OCI-LY7 (cell line): Measurements from ENCODE around the gene LY6G6C.

Experiments
- CTCF ChIP-seq: fragments of 200-600 bp; sonication (generic); conservative IDR thresholded peaks from 2 replicates; pipeline ENCODE4 v1.5.1; 2014; ENCODE audit warnings: mild to moderate bottlenecking, antibody characterized with exemption, low read length, moderate library complexity, mixed read lengths
- EZH2phosphoT487 ChIP-seq: fragments of 200-600 bp; sonication (generic); IDR thresholded peaks from 2 replicates; pipeline ENCODE4 v1.6.1; 2018; ENCODE audit warnings: low read depth, borderline replicate concordance, mild to moderate bottlenecking, mixed run types, antibody characterized with exemption, low read length, moderate library complexity, mixed read lengths

- no peak for TF ChIP-seq CTCF
- no peak for TF ChIP-seq EZH2phosphoT487
Measured at GRCh38 chr6:31713465-31713864, 8.1 kb downstream of the LY6G6C start.
